NCI-H1417 (cell line): ENCODE data around the gene KIAA0513.

Experiments used
- DNase-seq, 3 experiments: peaks; one replicate each; lab custom pipeline; 2025; lab: John Stamatoyannopoulos, UW

Gene KIAA0513

DNA sequence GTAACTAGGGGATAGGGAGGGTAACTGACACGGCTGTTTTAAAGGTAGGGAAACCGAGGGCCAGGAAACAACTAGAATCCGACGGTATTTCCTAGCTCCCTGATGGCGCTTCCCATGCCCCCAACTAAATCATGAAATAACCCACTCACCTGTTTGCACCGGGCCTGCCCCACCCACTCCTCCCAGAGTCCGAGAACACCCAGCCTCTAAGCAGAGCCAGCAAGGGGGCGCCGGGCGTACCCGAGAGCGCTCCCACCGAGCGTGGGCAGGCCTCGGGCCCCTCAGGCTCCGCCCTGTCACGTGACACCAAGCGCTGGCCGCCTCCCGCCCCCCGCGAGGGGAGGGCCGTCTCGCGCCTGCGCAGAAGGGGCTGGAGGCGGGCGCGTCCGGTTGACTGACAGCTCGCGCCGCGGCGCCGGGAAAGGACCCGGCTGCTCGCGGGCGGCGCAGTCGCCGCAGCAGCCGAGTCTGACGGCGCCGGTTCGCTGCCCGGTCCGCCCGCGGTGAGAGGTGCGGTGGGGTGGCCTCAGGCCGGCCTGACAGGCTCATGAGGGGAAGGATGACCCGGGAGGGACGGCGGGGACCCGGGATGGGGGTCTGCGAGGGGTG, at the start of gene KIAA0513:
Gene KIAA0513, plus strand, starts transcription at position 447 of the 609 bp plus-strand sequence. CDS start 39,277 bp downstream, outside the sequence.
- DNase-seq, result peak; percentile 87 to 94 (median 94)

DNA sequence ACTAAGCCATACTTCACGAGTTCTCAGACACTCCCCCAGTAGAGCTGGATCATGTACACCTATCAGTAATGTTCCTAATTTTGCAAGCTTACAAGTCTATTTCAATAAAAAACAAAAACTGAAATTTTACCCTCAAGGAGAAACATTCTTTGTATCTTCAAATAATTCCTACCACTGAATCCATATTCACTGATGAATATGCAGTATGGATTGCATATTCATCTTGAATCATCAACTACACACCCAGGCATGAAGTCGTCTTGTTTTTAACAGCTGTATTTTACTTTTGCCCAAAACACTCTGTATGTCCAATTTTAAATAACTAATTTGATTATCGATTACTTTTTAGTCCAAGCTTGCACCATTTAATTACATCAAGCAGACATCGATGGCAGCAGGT, 48.1 kb upstream of the KIAA0513 start:
- no peak for DNase-seq

GRCh38 chr16:84982434-84982833, 45.2 kb upstream of the KIAA0513 start:
- DNase-seq, result peak in 1 of 3 experiments; percentile 5

- no peak for DNase-seq
Observed at GRCh38 chr16:84985079-84986065, 42.2 kb upstream of the KIAA0513 start.

- DNase-seq, result no peak
Observed at GRCh38 chr16:84986102-84986501, 41.5 kb upstream of the KIAA0513 start.

GRCh38 chr16:84986879-84987278, 40.7 kb upstream of the KIAA0513 start:
- no peak for DNase-seq

DNA sequence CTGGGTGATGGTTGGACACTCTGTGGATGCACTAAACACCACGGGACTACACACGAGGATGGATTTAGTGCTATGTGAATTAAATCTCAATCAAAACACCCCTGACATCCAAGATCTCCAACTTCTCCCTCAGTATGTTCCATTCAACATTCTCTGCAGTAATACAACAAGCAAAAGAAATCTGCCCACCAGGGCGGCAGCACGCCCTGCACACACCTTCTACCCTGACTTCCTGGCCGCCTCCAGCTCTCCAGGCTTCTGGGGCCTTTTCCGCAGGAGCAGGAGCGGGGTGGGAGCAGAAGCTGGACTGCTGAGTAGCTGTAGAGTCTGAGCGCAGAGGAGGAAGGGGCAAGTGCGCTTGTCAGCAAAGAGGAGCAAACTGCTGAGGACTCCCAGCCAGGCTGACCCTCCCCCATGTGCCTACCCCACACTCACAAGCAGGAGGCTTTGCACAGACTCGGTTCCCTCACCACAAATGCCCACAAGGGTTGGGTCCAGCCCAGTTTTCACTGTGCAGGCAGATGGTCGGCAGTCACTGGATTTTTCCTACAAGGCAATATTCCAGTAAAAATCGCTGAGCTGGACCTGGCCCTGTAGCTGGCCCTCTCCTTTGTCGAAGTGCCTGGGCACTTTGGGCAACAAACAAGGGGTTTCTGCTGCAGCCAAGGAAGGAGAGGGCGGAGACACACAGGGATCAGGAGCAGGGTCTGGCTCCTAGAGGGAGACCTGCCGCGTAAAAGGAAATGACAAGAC, 39.1 kb upstream of the KIAA0513 start:
- no peak for DNase-seq

DNA sequence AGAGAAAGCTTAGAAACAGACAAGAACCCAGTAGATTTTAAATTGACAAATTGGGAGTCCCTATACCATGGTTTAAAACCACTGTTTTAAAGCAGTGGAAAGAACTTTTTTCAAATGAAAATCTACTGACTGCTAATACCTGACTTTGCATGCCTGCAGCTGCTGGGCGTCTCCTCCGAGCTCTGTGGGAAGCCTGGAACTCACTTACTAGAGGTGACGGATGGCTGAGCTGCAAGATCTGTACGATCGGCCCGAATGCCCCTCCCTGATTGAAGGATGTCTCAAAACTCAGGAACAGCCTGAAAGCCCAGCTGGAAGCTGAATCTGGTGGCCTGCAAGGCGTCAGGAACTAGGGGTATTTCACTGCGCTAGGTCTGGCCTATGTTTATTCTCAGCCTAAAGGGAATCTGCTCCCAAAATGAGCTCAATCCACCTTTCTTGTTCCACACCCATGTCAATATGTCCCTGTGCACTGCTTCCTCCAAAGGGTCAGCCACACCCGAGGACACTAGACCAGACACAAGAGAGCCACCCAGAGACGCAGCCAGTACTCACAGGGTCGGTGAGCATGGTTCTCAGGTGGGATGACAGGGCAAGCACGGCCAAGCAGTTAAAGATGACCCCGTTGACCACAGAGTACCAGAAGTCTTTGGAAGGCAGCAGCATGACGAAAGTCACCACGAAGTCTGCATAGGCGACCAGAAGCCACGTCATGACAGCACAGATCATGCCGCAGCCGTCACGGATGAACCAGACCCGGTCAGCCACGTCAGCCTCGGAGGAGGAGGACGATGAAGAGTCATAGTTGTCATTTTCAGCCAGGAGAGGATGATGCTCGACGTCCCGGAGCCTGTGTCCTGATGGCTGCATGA, 37.6 kb upstream of the KIAA0513 start:
- DNase-seq, result no peak

- no peak for DNase-seq
Observed at GRCh38 chr16:84990782-84991181, 36.8 kb upstream of the KIAA0513 start.

GRCh38 chr16:84992717-84993075, 34.9 kb upstream of the KIAA0513 start:
- DNase-seq, result no peak

GRCh38 chr16:84993926-84994325, 33.7 kb upstream of the KIAA0513 start:
- no peak for DNase-seq

DNA sequence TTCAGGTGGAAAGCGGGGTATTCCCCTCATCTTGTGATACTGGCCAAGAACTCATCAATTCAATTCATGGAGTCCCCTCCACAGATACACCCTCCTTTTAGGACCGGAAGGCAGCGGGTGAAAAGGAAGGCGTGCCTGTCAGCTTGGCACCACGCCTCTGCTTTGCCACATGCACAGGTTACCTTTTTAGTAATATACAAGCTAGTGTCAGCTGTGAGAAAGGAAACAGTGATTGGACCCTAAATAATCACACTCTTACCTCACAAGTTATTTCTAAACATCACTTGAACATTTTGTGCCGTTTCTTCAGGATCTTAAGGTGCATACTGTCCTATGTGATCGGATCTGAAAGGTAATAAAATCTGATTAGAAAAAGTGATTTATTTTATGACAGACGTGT, 31.9 kb upstream of the KIAA0513 start:
- no peak for DNase-seq

GRCh38 chr16:84996365-84996764, 31.2 kb upstream of the KIAA0513 start:
- no peak for DNase-seq

GRCh38 chr16:84999200-84999599, 28.4 kb upstream of the KIAA0513 start:
- DNase-seq, result no peak

DNA sequence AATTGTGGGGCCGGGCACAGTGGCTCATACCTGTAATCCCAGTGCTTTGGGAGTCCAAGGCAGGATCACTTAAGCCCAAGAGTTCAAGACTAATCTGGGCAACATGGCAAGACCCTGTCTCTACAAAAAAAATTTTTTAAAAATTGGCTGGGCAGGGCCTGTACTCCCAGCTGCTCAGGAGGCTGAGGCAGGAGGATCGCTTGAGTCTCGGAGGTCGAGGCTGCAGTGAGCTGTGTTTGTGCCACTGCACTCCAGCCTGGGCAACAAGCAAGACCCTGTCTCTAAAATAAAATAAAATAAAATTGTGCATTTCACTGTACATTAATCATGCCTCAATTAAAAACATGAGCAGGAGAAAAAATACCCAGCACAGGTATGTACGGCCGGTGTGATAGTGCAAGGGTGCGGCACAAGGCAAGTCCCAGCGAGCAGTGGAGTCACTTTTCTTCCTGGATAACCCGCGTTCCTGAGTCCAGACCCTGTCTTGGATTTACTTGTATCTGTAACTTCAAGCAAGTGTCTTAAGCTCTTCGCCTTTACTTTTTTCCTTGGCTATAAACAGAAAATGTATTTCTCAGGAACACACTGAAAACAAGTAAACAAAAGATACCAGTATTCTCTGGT, 27.6 kb upstream of the KIAA0513 start:
- DNase-seq, result no peak

DNA sequence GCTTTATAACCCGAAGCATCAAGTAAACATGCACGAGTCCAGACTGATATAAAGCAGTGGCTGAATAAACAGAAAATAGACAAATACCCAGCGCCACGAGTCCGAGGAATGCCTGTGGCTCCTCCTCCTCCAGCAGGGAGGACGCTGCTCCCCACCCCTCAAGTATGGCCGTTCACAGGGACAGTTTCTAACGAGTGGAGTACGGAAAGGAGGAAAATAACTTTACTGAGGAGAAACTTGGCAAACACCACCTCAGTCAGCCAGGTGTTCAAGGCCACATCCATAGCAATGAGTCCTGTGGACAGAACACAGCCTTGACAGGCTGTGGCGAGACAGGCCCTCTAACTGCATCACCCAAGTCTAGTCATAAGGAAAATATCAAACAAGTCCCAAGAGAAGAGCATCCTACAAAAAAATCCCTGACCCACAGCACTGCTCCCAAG, 25.5 kb upstream of the KIAA0513 start:
- DNase-seq, result no peak

- no peak for DNase-seq
Observed at GRCh38 chr16:85002608-85003007, 25.0 kb upstream of the KIAA0513 start.

GRCh38 chr16:85003076-85003475, 24.5 kb upstream of the KIAA0513 start:
- no peak for DNase-seq

GRCh38 chr16:85003725-85004586, 23.6 kb upstream of the KIAA0513 start:
- no peak for DNase-seq

DNA sequence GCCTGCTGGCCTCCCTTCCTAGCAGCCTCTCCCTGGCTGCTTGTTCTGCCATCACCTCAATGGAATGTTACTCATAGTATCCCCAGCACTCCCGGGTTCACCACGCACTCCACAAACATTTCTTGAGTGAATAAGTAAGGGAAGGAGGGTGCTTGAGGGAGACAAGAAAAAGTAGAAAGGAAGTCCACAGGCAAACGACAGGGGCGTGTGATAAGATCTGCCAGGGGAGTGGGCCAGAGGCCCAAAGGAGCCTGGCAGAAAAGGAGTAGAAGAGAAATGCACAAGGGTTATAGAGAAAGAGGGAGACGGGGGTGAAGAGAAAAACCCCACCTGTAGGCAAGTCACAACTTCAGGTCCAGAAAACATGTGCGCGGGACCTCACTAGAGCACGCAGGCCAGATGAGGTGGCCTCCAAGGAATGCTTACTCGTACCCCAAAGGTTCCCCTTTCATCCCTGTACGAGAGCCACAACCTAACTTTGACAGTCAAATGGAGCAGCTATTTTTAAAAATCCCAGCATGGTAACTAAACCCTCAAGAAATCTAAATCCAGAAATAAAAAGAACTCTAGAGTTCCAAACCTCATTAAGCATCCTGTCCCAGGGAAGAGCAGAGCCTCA, 22.9 kb upstream of the KIAA0513 start:
- no peak for DNase-seq
